ENCODE measurements around the gene SHC4. TPM values are rescaled to one million over a fixed set of nuclear protein-coding genes. Genes with fewer than 3 reads are reported as not detected.

SHC4 gene
- total RNA-seq, 1 donor from 2014 or later = 35.6 TPM

DNA sequence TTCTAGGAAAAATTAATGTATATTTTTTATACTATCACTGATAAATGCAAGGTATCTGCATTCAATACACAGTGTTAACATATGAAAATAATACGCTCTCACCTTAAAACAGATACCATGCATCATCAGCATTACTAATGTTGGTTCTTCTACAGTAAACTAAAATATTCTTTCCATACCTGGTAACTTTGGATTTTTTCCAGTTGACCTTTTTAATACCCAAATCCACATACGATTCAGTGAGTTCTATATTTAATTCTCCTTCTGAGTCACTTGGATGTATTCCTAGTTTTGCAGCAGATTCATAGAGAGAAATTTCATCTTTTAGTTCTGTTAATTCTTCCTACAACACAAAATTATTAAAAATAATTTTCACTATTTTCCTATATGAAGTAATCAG is 182.7 kb downstream of the SHC4 start:
- Mint-ChIP-seq H3K27ac (ENCODE audit: unreplicated experiment) (no peak overlapping the region), H3K4me1 (ENCODE audit: low read depth) (peaks cover 45% of the 10 kb centered on the region), H3K4me3 (ENCODE audit: unreplicated experiment) (no peak overlapping the region), H3K27me3 (ENCODE audit: low read depth) (no peaks in the 10 kb centered on the region), H3K36me3 (ENCODE audit: low read depth) (peaks cover 6% of the 10 kb centered on the region), H3K9me3 (ENCODE audit: low read depth) (no peaks in the 10 kb centered on the region)
- TF ChIP-seq, protein P1, sequence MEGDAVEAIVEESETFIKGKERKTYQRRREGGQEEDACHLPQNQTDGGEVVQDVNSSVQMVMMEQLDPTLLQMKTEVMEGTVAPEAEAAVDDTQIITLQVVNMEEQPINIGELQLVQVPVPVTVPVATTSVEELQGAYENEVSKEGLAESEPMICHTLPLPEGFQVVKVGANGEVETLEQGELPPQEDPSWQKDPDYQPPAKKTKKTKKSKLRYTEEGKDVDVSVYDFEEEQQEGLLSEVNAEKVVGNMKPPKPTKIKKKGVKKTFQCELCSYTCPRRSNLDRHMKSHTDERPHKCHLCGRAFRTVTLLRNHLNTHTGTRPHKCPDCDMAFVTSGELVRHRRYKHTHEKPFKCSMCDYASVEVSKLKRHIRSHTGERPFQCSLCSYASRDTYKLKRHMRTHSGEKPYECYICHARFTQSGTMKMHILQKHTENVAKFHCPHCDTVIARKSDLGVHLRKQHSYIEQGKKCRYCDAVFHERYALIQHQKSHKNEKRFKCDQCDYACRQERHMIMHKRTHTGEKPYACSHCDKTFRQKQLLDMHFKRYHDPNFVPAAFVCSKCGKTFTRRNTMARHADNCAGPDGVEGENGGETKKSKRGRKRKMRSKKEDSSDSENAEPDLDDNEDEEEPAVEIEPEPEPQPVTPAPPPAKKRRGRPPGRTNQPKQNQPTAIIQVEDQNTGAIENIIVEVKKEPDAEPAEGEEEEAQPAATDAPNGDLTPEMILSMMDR (IDR thresholded peaks at IDR 0.05) = no peak
- DNase-seq (ENCODE audit: low spot score) = no peak

DNA sequence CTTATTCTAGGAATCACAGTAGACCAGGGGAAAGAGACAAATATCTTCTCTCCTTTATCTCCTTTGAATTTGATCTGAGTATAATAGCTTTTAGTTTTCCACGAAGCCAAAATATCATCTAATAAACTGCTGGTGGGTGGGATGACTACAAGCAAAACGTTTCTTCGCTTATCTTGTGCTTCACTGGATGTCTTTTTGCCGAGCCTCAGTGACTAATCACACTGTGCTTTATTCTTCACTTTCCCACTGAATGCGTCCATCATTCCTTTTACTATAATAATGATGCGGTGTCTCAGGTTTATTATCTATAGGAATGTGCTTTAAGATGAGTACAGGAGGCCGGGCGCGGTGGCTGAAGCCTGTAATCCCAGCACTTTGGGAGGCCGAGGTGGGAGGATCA is 185.4 kb downstream of the SHC4 start:
- Mint-ChIP-seq H3K4me3 (ENCODE audit: unreplicated experiment) (no peak overlapping the region), H3K9me3 (ENCODE audit: low read depth) (peaks cover 11% of the 10 kb centered on the region), H3K27me3 (ENCODE audit: low read depth) (no peaks in the 10 kb centered on the region), H3K36me3 (ENCODE audit: low read depth) (peaks cover 13% of the 10 kb centered on the region), H3K27ac (ENCODE audit: unreplicated experiment) (no peak overlapping the region), H3K4me1 (ENCODE audit: low read depth) (peaks cover 43% of the 10 kb centered on the region)
- TF ChIP-seq, protein P1 (IDR thresholded peaks at IDR 0.05) = no peak
- no peak for DNase-seq (ENCODE audit: low spot score)

DNA sequence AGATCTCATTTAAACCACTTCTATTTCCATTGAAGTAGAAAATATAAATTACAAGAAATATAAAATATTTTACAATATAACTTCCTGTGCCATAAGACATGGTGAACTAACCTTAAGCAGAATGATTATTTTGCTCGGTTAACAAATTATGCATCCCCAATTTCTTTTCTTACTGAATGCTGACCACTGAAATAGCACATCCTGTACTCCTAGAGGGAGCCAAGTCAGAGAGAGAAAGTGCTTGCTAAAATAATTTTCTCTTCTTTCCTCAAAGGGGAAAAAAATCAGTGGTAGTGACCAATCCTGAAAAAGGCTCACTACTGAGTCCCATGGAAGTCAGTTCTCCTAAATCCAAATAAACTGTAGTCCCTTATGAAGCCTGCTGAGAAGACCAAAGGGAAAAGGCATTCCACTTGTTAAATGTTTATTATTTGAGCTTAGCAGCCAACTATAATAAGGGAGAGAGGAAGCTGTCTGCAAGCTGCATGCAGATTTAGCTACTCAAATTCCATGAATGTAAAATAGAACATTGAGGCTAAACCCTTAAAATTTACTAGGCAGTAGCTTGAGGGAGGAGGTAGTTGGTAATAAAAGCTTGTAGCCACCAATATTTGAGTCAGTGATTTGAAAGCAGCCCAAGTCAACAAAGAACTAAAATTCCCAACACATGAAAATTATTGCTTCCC is 185.9 kb downstream of the SHC4 start:
- no peaks in the 10 kb centered on the region for H3K27me3 Mint-ChIP-seq (ENCODE audit: low read depth)
- TF ChIP-seq, protein P1 (IDR thresholded peaks at IDR 0.05) = peak; percentile 20
- H3K27ac Mint-ChIP-seq (ENCODE audit: unreplicated experiment) = no peak overlapping the region
- peaks cover 11% of the 10 kb centered on the region for H3K9me3 Mint-ChIP-seq (ENCODE audit: low read depth)
- DNase-seq (ENCODE audit: low spot score) = no peak
- peaks cover 13% of the 10 kb centered on the region for H3K36me3 Mint-ChIP-seq (ENCODE audit: low read depth)
- H3K4me3 Mint-ChIP-seq (ENCODE audit: unreplicated experiment) = no peak overlapping the region
- H3K4me1 Mint-ChIP-seq (ENCODE audit: low read depth) = peaks cover 48% of the 10 kb centered on the region

DNA sequence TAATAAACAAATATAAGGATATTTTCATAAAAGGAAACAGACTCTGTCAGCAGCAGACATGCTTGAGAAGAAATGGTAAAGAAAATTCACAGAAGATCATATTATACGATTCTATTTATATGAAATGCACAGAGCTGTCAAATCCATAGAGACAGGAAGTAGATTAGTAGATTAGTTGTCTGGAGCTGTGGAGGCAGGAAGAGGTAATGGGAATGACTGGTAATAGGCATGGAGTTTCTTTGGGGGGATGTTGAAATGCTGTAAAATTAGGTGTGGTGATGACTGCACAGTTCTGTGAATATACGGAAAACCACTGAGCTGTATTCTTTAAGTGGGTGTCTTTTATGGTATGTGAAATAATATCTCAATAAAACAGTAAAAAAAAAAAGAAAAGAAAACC is 188.2 kb downstream of the SHC4 start:
- no peak overlapping the region for H3K4me3 Mint-ChIP-seq (ENCODE audit: unreplicated experiment)
- H3K27me3 Mint-ChIP-seq (ENCODE audit: low read depth) = no peaks in the 10 kb centered on the region
- H3K4me1 Mint-ChIP-seq (ENCODE audit: low read depth) = peaks cover 31% of the 10 kb centered on the region
- peaks cover 11% of the 10 kb centered on the region for H3K9me3 Mint-ChIP-seq (ENCODE audit: low read depth)
- H3K27ac Mint-ChIP-seq (ENCODE audit: unreplicated experiment) = no peak overlapping the region
- TF ChIP-seq, protein P1 (IDR thresholded peaks at IDR 0.05) = no peak
- no peak for DNase-seq (ENCODE audit: low spot score)
- peaks cover 12% of the 10 kb centered on the region for H3K36me3 Mint-ChIP-seq (ENCODE audit: low read depth)

DNA sequence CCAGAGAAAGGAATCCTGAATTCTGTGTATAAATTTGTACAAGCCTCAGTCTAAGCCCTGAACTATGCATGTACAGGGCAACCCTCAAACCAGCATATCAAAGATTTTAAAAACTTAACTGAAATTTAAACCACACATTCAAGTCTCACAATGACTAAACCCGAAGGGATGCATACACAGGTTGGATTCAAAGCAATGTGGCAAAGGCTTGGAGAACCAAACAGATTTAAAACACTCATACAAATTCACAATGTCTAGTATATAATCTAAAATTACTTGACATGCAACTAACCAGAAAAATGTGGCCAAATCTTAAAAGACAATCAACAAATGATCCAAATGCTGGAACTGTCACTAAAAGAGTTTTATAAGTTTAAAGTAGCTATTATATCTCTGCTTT is 189.2 kb downstream of the SHC4 start:
- Mint-ChIP-seq H3K27ac (ENCODE audit: unreplicated experiment) (no peak overlapping the region), H3K27me3 (ENCODE audit: low read depth) (no peaks in the 10 kb centered on the region), H3K4me1 (ENCODE audit: low read depth) (peaks cover 29% of the 10 kb centered on the region), H3K36me3 (ENCODE audit: low read depth) (peaks cover 10% of the 10 kb centered on the region), H3K9me3 (ENCODE audit: low read depth) (peaks cover 11% of the 10 kb centered on the region), H3K4me3 (ENCODE audit: unreplicated experiment) (no peak overlapping the region)
- DNase-seq (ENCODE audit: low spot score) = no peak
- TF ChIP-seq, protein P1 (IDR thresholded peaks at IDR 0.05) = no peak

Other genes with a start within 250 kb of the SHC4 start
- gene CEP152, start 152.8 kb downstream of the SHC4 start, total RNA-seq = 3.6 to 12.6 TPM (median 4.4 TPM) in 3 replicates
- 118 to 202 TPM (median 122 TPM) in 3 replicates for gene EID1, start 85.8 kb downstream of the SHC4 start, total RNA-seq
- gene SECISBP2L, start 82.5 kb upstream of the SHC4 start, total RNA-seq = 54.3 to 78.5 TPM (median 55.3 TPM) in 3 replicates
- 67.2 to 77.8 TPM (median 68.4 TPM) in 3 replicates for gene COPS2, start 191.7 kb upstream of the SHC4 start, total RNA-seq
- 14.1 to 22.3 TPM (median 14.8 TPM) in 3 replicates for gene GALK2, start 206.3 kb upstream of the SHC4 start, total RNA-seq